ENCODE results near the gene NID1.
"Not testable (repeated sequence)": the region's sequence is repeated elsewhere in the genome, so short reads cannot be mapped to it uniquely, and the experiment has no call there.

NID1 gene

DNA sequence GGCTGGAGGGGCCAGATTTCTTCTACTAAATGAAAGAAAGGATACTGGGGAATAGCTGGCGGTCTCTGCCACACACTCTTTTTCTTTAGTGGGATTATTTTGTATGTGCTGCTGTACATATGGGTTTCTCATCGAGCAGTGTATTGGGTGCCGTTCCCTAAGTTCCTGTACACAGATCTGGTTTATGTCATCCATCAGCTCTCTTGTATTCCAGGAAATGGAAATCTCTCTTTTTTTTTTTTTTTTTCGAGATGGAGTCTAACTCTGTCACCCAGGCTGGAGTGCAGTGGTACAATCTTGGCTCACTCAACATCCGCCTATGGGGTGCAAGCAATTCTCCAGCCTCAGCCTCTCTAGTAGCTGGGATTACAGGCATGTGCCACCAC, 27.0 kb upstream of the NID1 start:
- no peak for DNase-seq

DNA sequence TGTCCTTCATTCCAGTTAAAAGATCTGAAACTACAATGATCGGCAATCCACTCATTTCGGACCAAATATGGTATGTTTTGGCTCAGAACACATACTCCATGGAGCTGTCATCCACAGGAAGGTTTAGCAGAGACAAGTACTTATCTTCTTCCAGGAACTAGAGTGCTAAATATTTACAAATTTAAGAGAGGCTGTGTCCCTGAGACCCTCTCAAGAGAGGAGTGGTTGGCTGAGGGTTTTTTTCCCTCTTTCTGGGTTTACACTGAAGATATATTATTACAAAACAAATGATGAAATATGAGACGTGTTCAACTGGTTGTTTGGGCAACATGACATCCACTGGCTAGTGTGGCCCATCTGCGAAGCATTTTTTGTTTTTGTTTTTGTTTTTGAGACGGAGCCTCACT, 25.9 kb upstream of the NID1 start:
- DNase-seq: no peak

DNA sequence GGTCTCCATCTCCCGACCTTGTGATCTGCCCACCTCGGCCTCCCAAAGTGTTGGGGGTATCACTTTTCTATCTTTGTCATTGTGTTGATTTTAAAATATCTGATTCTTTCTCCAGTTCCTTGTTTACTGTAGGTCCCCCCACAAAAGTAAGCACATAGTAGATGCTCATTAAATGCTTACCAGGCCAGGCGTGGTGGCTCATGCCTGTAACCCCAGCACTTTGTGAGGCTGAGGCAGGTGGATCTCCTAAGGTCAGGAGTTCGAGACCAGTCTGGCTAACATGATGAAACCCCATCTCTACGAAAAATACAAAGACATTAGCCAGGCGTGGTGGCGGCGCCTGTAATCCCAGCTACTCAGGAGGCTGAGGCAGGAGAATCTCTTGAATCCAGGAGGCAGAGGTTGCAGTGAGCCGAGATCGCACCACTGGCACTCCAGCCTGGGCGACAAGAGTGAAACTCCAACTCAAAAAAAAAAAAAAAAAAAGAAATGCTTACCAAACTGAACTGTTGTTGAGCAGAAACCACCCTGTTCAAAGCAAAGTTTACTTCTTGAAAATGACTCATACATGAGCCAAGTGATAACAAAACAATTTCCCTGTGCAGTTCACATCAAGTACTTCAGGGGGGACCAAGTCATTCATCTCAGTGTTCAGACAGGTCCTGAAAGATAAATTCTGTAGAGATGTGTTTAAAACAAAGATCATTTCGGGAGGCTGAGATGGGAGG, 24.3 kb upstream of the NID1 start:
- DNase-seq: no peak

DNA sequence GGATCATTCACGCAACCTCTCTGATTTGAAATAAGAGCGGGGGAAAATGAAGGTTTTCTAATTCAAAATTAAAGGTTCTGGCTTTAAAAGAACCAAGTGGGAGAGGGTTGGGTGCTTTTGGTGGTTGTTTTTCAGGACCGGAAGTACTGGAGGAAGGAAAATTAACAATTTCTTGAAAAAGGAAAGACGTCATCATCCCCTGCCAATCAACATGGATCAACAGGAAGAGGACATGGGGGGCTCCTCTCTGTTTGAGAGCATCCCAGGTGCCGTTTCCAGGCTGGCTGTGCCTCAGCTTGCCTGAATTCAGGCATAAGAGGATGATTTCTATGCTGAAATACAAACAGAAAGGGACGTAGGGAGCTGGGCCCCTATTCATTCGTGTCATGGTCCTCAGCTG, 21.6 kb upstream of the NID1 start:
- no peak for DNase-seq

DNA sequence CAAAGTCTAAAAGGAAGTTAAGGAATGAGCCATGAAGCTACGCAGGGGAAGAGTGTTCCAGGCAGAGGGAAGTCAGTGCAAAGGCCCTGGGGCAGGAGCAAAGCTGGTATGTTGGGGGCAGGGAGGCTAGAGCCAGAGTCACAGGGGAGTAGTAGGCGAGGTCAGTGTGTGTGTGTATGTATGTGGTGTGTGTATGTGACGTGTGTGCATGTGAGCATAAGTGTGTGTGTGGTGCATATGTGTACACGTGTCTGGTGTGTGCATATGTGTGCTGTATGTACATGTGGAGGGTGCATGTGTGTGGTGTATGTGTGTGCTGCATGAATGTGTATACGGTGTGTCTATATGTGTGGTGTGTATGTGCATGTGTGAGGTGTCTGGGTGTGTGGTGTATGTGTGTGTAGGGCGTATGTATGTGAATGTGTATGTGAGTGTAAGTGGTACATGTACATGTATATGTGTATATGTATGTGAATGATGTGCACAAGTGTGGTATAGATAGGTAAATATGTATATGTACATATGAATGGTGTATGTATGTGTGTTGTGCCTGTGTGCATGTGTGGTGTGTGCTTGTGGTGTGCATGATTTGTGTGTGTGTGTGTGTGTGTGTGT, 20.8 kb upstream of the NID1 start:
- DNase-seq: no peak

DNA sequence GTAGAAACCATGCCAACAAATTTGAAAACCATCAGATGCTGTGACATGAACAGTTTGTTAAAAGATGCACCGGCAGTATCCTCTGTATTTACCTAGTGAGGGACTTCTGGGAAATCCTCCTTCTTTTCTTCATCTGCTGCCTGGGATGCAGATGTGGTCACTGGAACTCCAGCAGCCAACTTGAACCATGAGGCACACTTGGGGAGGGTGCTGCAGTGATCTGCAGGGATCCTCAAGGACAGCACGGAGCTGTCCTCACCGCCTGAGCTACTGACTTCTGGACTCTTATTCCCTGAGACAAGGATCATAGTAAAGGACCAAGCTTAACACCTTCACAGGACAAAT, 19.5 kb upstream of the NID1 start:
- DNase-seq: no peak

DNA sequence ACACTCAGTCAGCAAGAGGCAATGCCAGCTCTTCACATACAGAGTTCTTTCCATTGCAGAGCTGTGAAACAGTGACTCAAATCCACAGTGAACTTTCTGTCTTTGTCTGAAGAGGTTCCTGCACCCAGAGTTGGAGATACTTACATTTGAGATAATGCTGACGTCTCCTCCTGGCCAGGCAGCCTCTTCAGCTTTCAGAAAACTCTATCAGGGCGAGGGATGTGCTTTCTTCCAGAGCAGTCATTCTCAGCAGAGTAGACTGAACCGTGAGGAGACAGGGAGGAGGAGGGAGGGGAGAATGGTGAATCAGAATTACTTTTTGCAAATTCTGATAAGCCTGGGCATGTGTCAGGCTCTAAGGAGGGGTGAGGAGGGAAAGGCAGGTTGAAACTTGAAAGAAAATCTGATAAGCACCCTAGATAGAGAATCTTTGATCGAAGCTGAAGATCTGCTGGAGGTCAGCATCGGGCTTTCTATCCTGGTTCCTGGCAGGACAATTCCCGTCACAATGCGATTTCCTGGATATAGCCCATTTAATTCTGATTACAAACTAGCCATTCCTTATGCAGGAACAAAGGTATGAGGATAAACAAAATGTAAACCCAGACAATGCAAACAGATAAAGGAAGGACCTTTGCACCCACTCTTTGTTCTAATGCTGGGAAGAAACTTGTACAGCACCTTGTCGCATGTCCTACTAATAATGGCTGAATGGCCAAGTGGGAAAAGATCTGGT, 18.9 kb upstream of the NID1 start:
- DNase-seq: no peak

DNA sequence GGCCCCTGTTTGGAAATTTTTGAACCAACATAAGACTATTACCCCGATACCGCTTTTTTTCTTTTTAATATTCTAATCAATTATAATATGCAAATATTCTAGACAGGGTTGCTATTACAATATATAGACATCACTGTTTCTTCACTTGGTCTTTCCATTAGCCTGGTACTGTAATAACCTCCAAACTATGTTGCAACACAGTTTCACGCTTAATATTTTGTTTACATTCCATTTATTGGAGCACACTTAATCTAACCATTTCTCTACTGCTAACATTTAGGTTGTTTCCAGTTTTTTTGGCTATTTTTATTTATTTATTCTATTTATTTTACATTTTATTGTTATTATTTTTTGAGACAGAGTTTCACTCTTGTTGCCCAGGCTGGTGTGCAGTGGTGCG, 17.6 kb upstream of the NID1 start:
- DNase-seq: no peak

DNA sequence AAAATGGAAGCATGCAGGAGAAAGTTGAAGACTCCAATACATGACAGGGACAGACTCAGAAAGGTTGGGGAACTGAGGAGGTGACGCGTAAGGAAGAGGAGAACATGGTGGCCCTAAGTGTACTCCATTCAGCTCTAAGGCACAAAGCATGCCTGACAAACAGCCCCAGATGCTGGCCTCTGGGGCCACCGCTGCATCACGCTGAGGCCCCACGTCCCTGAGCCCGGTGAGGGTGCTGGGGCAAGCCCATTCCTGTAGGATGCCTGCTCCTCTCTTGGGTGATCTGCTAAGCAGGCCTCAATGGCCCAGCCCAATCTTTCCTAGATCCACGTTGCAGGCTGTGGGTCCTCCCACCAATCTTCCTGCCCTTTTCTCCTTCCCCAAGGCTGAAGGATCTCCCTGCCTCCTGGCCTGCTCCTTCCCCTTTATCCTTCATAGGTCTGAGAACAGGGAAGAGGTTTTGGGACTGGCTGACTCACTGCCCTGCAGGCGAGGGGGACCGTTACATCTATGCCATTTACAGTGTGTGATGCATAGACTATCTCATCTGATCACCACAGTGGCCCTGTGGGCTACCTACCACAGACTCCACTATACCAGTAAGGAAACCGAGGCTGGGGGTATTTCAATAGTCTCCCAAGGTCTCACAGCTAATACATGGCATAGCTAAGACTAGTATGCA, 16.8 kb upstream of the NID1 start:
- no peak for DNase-seq

DNA sequence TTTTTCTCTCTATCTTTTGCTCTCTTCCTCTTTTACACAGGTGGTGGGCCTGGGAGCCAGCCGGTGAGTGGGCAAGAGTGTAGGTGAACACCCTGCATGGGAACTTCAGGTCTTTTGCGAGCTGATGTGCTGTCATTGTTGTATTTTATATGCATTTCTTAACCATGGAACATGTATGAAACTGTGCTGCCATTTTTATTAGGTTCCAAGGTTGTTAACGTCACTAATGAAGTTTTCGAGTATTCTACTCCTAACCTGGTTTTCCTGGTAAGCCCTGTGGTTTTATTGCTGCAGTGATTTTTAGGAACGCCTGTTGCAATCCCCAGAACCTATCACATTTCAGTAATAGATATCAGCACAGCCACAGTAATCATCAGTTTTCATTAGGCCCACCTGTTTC, 14.8 kb upstream of the NID1 start:
- DNase-seq: no peak

DNA sequence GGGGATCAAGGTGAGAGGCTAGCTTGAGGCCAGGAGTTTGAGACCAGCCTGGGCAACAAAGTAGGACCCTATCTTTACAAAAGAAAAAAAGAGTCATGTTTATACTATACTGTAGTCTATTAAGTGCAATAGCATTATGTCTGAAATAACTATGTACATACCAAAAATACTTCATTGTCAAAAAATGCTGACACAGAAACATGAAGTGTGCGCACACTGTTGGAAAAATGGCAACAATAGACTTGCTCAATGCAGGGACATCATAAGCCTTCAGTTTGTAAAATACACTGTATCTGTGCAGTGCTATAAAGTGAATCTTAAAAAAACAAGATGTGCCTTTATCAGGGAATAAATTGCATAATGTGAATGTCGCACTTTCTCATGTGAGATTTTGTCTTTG, 14.1 kb upstream of the NID1 start:
- DNase-seq: no peak

DNA sequence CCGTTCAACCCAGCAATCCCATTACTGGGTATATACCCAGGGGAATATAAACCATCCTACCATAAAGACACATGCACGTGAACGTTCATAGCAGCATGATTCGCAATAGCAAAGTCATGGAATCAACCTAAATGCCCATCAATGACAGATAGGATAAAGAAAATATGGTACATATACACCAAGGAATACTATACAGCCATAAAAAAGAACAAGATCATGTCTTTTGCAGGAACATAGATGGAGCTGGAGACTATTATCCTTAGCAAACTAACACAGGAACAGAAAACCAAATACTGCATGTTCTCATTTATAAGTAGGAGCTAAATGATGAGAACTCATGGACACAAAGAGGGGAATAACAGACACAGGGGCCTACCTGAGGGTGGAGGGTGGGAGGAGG, 13.2 kb upstream of the NID1 start:
- DNase-seq: not testable (repeated sequence)

DNA sequence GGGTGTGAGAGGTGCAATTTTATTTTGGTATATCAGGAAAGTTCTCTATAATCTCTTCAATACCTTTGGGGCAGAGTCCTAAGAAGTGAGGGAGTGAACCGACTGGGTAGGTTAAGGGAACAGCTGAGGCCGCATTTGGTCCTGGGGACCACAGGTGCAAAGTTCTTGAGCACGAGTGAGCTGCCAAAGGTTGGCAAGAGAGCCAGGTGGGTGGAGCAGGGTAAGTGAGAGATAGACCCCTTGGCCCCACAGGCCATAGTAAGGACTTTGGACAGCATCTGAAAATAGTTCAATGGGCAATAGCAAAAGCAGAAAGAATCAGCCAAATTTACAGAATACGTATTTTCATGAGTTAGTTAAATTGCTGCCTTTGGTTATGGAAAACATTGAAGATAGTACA, 11.0 kb upstream of the NID1 start:
- no peak for DNase-seq

DNA sequence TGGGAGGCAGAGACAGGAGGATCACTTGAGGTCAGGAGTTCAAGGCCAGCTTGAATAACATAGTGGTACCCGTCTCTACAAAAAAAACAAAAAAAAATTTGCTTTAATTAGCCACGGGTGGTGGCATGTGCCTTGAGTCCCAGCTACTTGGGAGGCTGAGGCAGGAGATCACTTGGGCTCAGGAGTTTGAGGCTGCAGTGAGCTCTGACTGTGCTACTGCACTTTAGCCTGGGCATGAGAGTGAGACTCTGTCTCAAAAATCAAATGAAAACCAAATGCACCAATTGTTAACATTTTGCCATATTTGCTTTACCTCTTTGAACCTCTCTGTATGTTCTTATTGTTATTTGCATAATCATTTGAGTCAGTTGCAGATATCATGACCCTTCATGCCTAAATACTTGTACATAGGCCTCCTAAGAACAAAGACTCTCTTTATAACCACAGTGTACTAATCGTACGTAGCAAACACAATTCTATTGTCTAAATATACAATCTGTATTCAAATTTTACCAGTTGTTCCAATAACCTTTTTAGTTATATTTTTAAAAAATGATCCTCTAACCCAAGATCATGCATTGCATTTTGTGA, 8.5 kb upstream of the NID1 start:
- no peak for DNase-seq

DNA sequence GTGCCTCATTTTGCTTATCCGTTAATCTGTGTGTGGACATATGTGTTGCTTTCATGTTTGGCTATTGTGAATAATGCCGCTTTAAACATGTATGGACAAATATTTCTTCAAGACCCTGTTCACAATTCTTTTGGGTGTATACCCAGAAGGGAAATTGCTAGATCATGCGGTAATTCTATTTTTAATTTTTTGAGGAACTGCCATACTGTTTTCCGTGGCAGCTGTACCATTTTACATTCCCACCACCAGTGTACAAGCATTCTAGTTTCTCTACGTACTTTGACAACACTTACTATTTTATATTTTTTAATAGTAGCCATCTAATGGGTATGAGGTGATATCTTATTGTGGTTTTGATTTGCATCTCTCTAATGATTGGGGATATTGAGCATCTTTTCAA, 7.1 kb upstream of the NID1 start:
- DNase-seq: no peak

DNA sequence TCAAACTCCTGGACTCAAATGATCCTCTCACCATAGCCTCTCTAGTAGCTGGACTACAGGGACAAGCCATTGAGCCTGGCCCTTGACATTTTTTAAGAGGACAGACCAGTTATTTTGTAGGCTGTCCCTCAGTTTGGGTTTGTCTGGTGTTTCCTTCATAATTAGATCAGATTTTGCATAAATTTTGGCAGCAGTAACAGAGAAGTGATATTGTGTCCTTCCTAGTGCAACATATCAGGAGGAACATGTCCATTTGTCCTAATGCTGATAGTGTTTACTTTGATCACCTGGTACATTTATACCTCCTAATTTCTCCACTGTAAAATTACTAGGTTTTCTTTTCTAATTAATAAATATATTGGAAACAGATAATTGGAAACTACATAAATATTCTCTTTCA, 5.9 kb upstream of the NID1 start:
- DNase-seq: no peak

DNA sequence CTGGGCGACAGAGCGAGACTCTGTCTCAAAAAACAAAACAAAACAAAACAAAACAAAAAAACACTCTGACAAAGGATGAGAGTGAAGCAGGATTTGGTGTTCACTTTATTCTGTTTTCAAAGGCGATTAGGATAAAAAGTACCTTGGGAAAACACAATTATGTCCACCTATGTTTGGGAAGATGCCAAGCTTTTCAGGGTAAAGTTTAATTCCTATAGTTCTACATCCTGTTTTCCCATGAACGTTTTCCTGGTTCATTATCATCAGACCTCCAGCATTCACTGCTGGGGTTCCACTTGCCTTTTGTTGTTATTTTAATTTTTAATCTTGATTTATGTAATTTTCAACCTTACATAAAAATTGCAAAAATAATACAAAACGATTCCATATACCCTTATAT, 4.9 kb upstream of the NID1 start:
- no peak for DNase-seq

DNA sequence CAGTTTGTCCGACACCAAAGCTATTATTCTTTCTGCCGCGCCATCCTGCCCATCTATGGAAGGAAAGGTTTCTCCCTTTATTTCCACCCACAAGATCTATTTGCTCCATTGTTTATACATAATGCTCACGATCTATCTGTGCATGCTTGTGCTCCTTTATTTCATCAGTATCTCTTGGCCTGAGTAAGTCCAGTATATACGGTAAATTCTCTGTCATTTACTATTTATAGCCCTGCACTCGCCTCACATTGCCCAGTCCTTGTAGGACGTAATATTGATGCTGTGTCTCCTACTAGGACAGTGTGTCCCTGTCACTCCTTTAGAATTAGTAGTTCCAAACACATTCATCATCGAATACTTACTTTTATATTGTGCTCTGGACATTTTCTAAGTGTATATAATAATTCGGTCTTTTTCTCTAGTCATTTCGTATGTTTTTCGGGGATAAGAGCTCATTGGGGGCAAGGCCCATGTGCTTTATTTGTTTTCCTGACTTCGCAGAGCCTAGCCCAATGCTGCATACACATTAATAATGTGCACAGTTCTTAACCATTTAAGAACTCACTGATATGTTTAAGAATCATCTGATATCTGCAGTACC, 3.1 kb upstream of the NID1 start:
- DNase-seq: no peak

DNA sequence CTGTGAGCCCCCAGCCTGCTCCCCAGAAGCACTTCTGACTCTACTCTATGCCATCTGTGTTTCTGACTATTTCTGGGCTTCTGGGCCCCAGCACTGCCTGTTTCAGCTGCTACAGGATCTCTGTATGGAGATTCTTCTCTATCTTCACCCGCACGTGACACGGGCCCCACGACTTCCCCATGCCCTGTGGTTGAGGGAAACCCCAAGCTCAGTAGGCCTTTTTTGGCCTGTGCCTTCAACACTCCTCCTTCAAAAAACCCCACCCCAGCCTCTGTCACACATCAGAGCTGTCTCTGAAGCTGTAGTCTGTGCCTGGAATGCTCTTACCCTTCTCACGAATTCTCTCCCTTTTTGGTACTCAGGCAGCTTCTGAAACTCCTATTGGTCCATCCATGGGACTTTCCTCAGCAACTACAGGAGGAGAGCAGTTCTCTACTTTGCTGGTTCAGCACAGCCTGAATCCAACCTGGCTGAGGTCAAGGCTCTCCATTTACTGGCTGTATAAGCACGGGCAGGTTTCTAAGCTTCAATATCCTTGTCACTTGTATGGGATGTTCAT, 2.0 kb upstream of the NID1 start:
- DNase-seq: peak; percentile 45

DNA sequence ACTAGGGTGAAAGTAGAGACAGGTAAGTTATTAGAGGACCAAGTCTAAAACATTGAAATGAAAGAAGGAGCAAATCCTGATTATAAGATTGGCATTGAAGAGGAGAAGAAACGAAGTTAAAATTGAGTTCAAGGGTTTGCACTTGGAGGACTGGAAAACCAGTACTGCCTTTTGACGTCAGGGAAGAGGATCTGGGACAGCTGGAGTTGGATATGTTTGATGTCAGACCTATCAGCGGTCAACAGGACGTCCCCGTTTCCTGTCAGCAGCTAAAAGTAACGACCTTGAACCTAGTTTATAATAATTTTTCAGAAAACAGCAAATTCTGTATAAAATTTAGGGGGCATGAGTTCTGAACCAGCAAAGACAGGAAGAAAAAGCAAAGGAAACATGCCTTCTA, 1.2 kb upstream of the NID1 start:
- no peak for DNase-seq

DNA sequence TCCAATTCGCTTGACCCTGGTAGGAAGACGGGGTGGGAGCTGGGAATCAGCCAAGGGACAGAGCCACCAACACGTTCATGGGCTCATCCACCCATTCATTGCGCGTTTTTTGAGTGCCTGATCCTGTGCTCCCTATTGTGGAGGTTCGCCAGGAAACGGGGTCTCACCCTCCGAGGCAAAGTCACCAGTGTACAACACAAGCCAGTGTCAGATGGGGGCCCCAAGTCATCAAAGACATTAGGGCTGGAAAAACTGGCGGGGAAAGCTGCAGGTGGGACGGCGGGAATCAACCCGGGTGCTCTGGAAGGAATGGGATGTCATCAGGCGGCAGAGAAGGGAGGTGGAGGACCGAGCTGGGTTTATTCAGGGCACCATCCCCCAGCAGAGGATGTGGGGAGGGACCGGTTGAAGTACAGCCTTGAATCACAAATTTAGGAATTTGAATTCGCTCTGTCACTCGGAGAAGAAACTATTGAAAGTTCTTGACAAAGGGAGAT, 667 bp upstream of the NID1 start:
- DNase-seq: no peak

DNA sequence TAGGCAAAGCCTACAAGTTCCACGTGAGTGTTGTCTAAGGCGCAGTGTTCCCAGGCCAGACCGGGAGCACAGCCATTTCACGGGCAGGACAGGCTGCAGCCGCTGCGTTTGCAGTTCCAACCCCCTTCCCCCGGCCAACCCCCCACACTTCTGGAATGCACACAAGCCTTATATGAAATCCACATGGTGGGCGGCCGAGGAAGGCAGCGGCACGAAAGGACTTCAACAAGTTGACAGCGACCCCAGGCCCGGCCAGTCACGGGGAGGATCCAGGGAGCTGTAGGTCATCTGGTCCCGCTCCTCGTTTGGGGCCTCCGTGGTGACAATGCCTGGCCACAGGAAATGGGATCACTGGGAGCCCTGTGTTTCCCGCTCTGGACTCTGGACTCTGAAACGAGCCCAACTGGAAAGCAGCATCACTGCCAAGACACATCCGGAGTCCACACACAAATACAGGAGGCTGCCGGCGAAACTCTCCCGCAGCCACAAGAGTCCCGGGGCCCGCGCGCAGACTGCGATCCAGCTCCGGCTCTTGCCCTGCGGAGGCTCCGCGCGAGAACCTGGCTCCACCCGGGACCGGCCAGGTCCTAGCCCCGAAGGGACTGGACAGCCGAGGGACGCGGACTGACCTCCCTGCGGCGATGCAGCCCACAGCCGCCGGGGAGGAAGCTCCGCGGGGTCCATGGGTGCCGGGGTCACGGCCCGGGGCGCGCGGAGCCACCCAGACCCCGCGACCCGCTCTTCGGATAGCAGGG, 794 bp downstream of the NID1 start:
- DNase-seq: no peak
